ENCODE data around the gene GMEB2.

Gene GMEB2

GRCh38 chr20:63587256-63587655 is 39.6 kb downstream of the GMEB2 start:
- TF ChIP-seq FOXK2 (IDR thresholded peaks at IDR 0.05) (no peak), HDGF (IDR thresholded peaks at IDR 0.05; ENCODE audit: borderline replicate concordance) (no peak), LEF1 (IDR thresholded peaks at IDR 0.05; ENCODE audit: borderline replicate concordance) (no peak), SP1 (IDR thresholded peaks at IDR 0.05) (no peak), L3MBTL2 (conservative IDR thresholded peaks at IDR 0.05) (no peak), CTBP1 (IDR thresholded peaks at IDR 0.05; ENCODE audit: borderline replicate concordance) (no peak), TARDBP (IDR thresholded peaks at IDR 0.05) (no peak), FOXA1 (IDR thresholded peaks at IDR 0.05) (no peak), SUZ12 (IDR thresholded peaks at IDR 0.05) (no peak), NFRKB (IDR thresholded peaks at IDR 0.05) (no peak), ZNF384 (IDR thresholded peaks at IDR 0.05) (no peak), FOXM1 (IDR thresholded peaks at IDR 0.05; ENCODE audit: borderline replicate concordance) (no peak), BHLHE40 (IDR thresholded peaks at IDR 0.05; ENCODE audit: borderline replicate concordance) (no peak), PKNOX1 (IDR thresholded peaks at IDR 0.05) (no peak)
- CTCF ChIA-PET: interaction anchor here (1.4 kb wide), 1 partner anchor 91 kb away, joined by 4 read pairs; no protein-coding TSS in a partner anchor
- no peak for DNase-seq (ENCODE audit: extremely low spot score)
- POLR2A ChIA-PET: no interaction called here

GRCh38 chr20:63586797-63587196 is 40.1 kb downstream of the GMEB2 start:
- no peak for TF ChIP-seq ZNF384 (IDR thresholded peaks at IDR 0.05)
- no peak for TF ChIP-seq BHLHE40 (IDR thresholded peaks at IDR 0.05; ENCODE audit: borderline replicate concordance)
- no peak for TF ChIP-seq FOXA1 (IDR thresholded peaks at IDR 0.05)
- TF ChIP-seq FOXK2 (IDR thresholded peaks at IDR 0.05): no peak
- TF ChIP-seq ELF4 (IDR thresholded peaks at IDR 0.05): no peak
- no peak for TF ChIP-seq PKNOX1 (IDR thresholded peaks at IDR 0.05)
- TF ChIP-seq FOXM1 (IDR thresholded peaks at IDR 0.05; ENCODE audit: borderline replicate concordance): no peak
- TF ChIP-seq L3MBTL2 (conservative IDR thresholded peaks at IDR 0.05): no peak
- TF ChIP-seq SP1 (IDR thresholded peaks at IDR 0.05): no peak
- no peak for TF ChIP-seq SUZ12 (IDR thresholded peaks at IDR 0.05)
- no peak for TF ChIP-seq HDGF (IDR thresholded peaks at IDR 0.05; ENCODE audit: borderline replicate concordance)
- TF ChIP-seq TARDBP (IDR thresholded peaks at IDR 0.05): no peak
- no peak for TF ChIP-seq CTBP1 (IDR thresholded peaks at IDR 0.05; ENCODE audit: borderline replicate concordance)
- no peak for TF ChIP-seq ARNT (IDR thresholded peaks at IDR 0.05)
- TF ChIP-seq NFRKB (IDR thresholded peaks at IDR 0.05): no peak
- ChIA-PET POLR2A (no interaction called here), CTCF (no interaction called here)
- DNase-seq (ENCODE audit: extremely low spot score): no peak

GRCh38 chr20:63585616-63586565 is 41.0 kb downstream of the GMEB2 start:
- ChIA-PET POLR2A (no interaction called here), CTCF (no interaction called here)
- TF ChIP-seq HDGF (IDR thresholded peaks at IDR 0.05; ENCODE audit: borderline replicate concordance): no peak
- no peak for TF ChIP-seq SUZ12 (IDR thresholded peaks at IDR 0.05)
- TF ChIP-seq ARNT (IDR thresholded peaks at IDR 0.05): no peak
- TF ChIP-seq ZNF384 (IDR thresholded peaks at IDR 0.05): no peak
- TF ChIP-seq L3MBTL2 (conservative IDR thresholded peaks at IDR 0.05): no peak
- no peak for TF ChIP-seq PKNOX1 (IDR thresholded peaks at IDR 0.05)
- no peak for TF ChIP-seq CTBP1 (IDR thresholded peaks at IDR 0.05; ENCODE audit: borderline replicate concordance)
- no peak for TF ChIP-seq NFRKB (IDR thresholded peaks at IDR 0.05)
- TF ChIP-seq ELF4 (IDR thresholded peaks at IDR 0.05): no peak
- TF ChIP-seq LEF1 (IDR thresholded peaks at IDR 0.05; ENCODE audit: borderline replicate concordance): no peak
- TF ChIP-seq FOXA1 (IDR thresholded peaks at IDR 0.05): no peak
- TF ChIP-seq FOXM1 (IDR thresholded peaks at IDR 0.05; ENCODE audit: borderline replicate concordance): no peak
- no peak for TF ChIP-seq SP1 (IDR thresholded peaks at IDR 0.05)
- no peak for TF ChIP-seq TARDBP (IDR thresholded peaks at IDR 0.05)
- no peak for DNase-seq (ENCODE audit: extremely low spot score)

GRCh38 chr20:63582382-63583063 is 44.4 kb downstream of the GMEB2 start:
- DNase-seq (ENCODE audit: extremely low spot score): no peak
- ChIA-PET CTCF (no interaction called here), POLR2A (interaction anchor here (1.0 to 1.4 kb wide), 2 partner anchors 8 to 45 kb away, joined by 3 to 4 read pairs; partner anchors contain the start of gene HELZ2)
- no peak for TF ChIP-seq L3MBTL2 (conservative IDR thresholded peaks at IDR 0.05)
- TF ChIP-seq TARDBP (IDR thresholded peaks at IDR 0.05): no peak
- TF ChIP-seq ELF4 (IDR thresholded peaks at IDR 0.05): no peak
- TF ChIP-seq ARNT (IDR thresholded peaks at IDR 0.05): no peak
- TF ChIP-seq FOXA1 (IDR thresholded peaks at IDR 0.05): no peak
- TF ChIP-seq PKNOX1 (IDR thresholded peaks at IDR 0.05): no peak
- no peak for TF ChIP-seq ZNF384 (IDR thresholded peaks at IDR 0.05)
- TF ChIP-seq FOXK2 (IDR thresholded peaks at IDR 0.05): no peak
- TF ChIP-seq LEF1 (IDR thresholded peaks at IDR 0.05; ENCODE audit: borderline replicate concordance): no peak
- TF ChIP-seq CTBP1 (IDR thresholded peaks at IDR 0.05; ENCODE audit: borderline replicate concordance): no peak
- no peak for TF ChIP-seq FOXM1 (IDR thresholded peaks at IDR 0.05; ENCODE audit: borderline replicate concordance)
- TF ChIP-seq NFRKB (IDR thresholded peaks at IDR 0.05): no peak
- no peak for TF ChIP-seq BHLHE40 (IDR thresholded peaks at IDR 0.05; ENCODE audit: borderline replicate concordance)
